Esophagus muscularis mucosa (tissue), 3 donors: ENCODE data around the gene THSD7A.

Source experiments
- CTCF ChIP-seq, 3 experiments: fragments of 200-600 bp in 2 of 3; fragments of 450-650 bp in 1 of 3; sonication (generic) in 2 of 3; IDR thresholded peaks; one replicate each; pipeline ENCODE4 v1.5.1; 2017 to 2019; ENCODE audit warnings: antibody characterized with exemption in 3 of 3, mild to moderate bottlenecking in 2 of 3, moderate library complexity in 1 of 3
- EP300 ChIP-seq: sonication (generic); formaldehyde crosslinking; IDR thresholded peaks from one replicate; pipeline ENCODE4 v1.6.1; 2017; ENCODE audit warnings: antibody characterized with exemption

GRCh38 chr7:11701829-11702560 is 130.0 kb downstream of the THSD7A start:
- TF ChIP-seq EP300 = no peak
- TF ChIP-seq CTCF (IDR thresholded peaks at IDR 0.05) = no peak
